Eye (tissue), 1 donor: Measurements from ENCODE around the gene RASSF4.

Source experiments
- DNase-seq: peaks from one replicate; pipeline ENCODE4 v3.0.0-alpha.2; 2015

RASSF4 gene

DNA sequence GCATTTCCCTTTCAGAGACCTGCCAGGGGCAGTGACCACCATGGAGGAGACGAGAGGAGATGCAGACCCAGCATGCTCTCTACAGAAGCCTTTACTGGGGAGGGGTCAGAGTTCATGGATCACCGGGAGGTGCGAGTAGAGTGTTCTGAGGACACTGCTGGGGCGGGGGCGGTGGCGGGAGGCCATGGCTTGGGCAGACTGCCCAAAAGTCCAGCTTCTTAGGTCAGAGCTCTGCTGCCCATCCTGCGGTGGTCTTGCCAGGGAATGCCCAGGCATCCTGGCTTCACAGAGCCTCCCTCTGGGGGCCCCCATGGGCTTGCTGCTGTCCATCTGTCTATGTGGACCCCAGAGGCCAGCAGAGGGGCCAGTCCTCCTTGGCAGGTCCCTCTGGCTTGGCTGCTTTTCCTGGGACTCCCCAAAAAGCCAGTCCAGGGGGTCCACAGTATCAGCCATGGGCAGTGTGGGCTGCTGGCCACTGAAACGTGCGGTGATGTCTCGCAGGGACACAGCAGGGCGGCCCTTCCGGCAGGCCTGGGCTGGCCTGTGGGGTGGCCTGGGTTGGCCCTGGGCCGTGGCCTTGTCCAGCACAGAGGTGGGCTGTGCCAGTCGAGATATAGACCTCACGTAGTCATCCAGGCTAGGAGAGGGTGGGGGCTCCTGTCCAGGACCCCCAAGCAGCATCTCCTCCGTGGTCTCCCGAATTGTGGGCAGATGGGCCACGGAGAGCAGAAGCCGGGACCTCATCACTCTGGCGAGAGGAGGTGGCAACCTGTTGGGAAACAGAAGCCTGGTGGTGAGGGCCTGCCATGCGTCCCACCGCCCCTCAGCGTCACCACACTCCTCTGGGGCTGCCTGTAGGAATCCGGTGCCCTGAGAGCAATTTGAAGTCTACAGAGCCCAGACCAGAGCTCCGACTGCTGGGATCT lies 17.9 kb downstream of the RASSF4 start:
- DNase-seq: no peak

GRCh38 chr10:44978213-44978569 lies 18.6 kb downstream of the RASSF4 start:
- DNase-seq: no peak

DNA sequence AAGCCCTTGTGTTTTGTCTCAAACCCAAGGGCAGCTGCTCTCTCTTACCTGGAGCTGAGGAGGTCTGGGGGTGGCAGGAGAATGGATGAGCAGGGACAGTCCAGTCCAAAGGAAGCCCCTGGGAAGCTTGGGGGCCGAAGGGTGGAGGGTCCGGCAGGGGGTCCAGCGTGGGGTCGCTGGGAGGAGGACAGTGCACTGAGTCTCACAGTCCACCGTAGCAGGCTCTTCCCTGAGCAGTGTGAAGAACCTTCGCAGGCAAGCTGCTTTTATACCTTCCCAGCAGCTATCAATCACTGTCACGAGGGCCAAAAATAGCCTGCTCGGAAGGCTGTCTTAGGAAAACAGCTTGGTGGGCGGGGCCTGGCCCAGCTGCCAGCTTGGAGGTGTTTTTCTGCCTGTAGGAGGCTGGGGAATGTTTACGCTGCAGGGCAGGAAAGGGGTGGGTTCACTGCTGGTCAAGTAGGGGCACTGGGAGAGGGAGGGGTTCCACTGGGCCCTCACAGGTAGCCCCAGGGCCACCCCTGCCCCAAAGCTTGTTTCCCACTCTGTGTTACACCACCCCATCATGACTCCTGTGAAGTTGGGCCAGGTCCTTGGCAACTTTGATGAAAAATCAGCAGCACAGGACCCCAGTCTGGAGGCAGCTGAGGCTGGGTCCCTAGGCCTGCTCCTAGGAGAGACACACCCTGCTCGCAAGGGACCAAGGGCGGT lies 19.1 kb downstream of the RASSF4 start, which contains the start of gene DEPP1:
TSS of gene DEPP1 (minus strand) at position 240 of the 711 bp plus-strand sequence. CDS start 779 bp downstream, outside the sequence.
- peak; percentile 93 for DNase-seq

DNA sequence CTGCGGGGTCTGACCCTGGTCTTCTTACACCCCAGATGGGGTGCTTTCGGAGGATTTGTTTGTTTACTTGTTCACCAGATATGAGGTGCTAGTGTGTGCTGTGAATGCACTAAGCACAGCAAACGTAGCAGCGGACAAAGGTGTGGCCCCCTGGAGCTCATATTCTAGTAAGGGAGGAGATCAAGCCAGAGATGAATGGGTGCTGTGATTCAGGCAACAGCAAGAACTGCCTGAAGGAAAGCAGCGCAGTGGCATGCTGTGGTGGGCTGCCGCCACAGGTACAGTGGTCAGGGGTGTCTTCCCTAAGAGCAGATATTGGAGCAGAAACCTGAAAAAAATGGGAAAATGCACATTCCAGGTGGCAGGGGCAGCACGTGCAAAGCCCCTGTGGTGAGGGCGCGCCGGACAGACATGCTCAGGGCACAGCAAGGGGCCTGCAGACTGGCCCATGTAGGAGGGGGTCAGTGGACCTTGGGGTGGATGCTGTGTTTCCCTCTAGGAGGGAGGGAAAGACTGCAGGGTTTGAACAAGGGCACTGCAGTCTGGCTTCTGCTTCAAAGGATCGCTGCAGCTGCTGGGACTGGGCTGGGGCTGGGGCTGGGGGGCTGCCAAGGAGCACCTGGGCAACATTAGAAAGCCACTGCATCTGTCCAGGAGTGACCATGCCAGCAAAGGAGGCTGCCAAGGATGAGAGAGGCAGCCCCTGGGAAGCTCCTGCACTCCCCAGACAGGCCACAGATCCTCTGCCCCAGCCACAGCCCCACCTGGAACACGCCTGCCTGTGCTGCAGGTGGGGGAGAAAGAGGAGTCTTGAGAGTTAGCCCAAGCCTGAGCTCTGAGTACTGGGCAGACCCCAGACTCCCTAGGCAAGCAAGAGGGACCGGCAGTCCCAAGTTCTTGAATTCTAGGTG lies 19.9 kb downstream of the RASSF4 start:
- DNase-seq: no peak

DNA sequence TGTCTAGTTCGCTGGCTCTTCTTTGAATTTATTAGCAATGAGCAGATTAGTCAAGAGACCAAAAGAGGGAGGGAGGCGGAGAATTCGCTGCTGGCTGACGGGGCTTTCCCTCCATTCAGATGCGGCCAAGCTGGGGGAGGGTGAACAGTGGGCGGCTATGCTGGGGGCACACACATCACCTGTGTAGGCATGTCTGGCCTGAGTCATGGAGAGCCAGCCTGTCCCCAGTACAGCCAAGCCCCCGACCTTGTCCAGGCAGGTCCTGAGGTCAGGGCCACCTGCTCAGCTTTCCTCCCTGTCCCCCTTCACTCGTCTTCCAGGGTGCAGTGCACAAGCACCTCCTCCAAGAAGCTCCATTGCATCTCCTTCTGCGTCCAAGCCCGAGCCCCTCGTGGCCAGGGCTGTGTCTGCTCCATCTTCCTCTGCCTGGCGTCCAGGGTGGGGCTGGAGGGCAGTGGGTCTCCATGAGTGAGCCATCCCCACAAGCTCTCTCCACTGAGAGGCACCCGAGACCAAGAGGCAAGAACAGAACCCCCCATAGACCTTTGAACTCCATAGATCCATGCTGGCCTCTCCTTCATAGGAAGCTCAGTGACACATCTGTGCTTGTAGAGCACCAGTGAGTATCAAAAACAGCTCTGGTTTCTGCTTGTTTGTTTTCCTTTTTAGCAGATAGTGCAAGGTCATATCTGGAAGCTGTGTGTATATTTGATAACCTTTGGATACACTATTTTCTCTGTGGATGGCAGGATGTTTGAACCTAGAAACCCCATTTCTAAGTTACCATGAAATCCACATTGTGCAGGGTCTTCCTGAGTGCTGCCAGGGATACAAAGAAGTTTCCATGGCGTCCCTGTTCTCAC lies 20.9 kb downstream of the RASSF4 start:
- DNase-seq: no peak

GRCh38 chr10:44981172-44982113 lies 21.8 kb downstream of the RASSF4 start:
- DNase-seq: no peak

GRCh38 chr10:44982114-44982460 lies 22.5 kb downstream of the RASSF4 start:
- DNase-seq: no peak

GRCh38 chr10:44982496-44982895 lies 22.9 kb downstream of the RASSF4 start:
- DNase-seq: no peak

- DNase-seq: no peak
These were observed 23.7 kb downstream of the RASSF4 start for GRCh38 chr10:44983066-44983894.

DNA sequence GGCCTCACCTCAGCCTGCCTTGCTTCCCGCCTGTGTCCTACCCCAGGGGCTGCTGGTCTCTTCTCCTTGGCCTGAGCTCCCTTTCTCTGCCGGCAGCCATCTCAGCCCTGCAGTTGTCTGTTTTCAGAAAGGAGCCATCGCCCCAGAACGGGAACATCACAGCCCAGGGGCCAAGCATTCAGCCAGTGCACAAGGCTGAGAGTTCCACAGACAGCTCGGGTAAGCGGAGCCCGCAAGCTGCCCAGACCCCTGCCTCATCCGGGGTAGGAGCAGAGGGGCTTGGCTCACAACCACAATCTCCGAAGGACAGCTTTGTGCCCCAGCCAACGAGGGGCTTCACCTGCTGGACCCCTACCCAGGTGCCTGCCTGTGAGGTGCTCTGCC lies 24.3 kb downstream of the RASSF4 start:
- no peak for DNase-seq

DNA sequence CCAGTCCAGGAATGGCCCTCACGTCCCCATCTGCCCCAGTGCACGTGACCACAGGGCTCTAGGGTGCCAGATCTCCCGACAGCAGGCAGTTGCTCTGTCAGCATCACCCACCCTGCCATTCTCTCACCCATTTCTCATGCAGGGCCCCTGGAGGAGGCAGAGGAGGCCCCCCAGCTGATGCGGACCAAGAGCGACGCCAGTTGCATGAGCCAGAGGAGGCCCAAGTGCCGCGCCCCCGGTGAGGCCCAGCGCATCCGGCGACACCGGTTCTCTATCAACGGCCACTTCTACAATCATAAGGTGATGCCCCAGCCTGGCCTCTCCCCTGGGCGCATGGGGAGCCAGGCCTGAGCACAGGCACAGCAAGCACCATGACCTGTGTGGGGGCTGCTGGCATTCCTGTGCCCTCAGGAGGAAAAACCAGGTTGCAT lies 25.1 kb downstream of the RASSF4 start:
- DNase-seq: no peak

DNA sequence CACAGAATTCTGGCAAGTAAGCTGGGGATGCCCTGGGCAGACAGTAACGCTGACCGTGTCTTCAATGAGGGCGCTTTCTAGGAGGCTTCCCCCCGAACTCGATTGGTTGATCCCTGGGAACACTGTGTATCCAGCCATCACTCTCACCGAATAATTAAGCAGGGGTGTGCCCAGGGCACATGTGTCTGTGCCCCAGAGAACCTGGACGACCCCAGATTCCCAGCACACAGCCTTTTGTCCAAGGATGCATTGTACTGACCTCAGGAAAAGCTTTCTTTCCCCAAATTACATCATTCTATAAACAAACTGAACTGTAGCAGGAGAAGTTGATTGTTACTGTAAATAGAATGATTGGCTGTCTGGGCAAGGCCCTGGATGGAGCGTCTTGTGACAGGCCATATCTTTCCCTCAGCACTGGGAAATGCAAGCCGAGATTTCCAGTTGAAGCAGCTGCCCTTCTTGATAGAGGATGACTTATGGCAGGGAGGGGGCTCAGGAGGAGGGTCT lies 25.6 kb downstream of the RASSF4 start:
- DNase-seq: no peak

GRCh38 chr10:44986179-44986578 lies 26.6 kb downstream of the RASSF4 start:
- DNase-seq: no peak

DNA sequence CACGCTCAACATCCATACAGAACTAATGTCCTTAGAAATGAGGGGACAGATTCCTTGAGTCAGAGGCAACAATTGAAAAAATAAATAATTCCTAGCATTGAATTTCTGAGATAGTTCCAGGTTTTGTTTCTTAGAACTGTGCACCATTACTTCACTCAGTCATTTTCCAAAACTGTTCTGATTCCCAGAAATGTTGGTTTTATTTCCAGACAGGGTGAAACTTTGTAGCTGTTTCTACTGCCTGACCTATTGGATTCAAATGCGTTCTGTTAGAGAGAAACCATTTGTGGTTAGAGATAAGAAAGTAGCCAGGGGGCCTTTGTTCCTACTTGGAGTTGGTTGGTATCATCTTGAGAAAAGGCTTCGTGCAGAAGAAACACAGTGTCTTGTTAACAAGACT lies 27.1 kb downstream of the RASSF4 start:
- no peak for DNase-seq

- no peak for DNase-seq
These were observed 29.5 kb downstream of the RASSF4 start for GRCh38 chr10:44988957-44989585.

- no peak for DNase-seq
These were observed 30.1 kb downstream of the RASSF4 start for GRCh38 chr10:44989597-44990301.

- peak; percentile 61 for DNase-seq
These were observed 30.7 kb downstream of the RASSF4 start for GRCh38 chr10:44990302-44990655.

DNA sequence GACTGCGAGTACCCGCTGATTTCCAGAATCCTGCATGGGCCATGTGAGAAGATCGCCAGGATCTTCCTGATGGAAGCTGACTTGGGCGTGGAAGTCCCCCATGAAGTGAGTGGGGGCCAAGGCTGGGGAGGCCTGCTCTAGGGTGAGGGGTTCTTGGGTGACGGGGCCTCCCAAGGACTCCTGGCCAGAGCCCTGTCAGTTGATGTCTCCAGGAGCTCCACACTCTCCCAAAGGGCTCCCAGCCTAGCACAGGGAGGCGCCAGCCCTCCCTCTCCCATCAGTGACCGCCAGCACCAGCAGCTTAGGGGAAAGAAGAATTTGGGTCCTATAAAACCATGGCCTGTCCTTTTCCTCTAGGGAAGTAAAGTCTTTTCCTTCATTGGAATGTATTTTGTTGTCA lies 31.4 kb downstream of the RASSF4 start:
- DNase-seq: no peak

DNA sequence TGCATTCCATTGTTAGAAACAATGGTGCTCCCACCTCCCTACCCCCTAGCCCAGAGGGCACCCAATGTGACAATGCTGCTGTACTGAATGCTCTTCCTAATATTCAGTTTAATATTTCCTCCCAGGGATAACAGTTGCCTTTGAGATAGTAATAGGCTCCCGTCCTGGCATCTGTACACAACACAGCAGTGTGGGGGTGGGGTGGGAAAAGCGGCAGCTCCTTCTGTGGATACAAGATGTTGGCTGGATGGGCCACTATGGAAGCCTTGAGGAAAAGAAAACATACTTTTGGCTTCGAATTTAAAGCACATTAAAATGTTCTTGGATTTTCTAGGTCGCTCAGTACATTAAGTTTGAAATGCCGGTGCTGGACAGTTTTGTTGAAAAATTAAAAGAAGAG lies 32.0 kb downstream of the RASSF4 start:
- no peak for DNase-seq
